K562 (cell line): ENCODE measurements around the gene ZMIZ1. TPM values are rescaled to one million over a fixed set of nuclear protein-coding genes. Genes with fewer than 3 reads are reported as not detected.
A peak's percentile ranks its signal among the peaks of the same experiment; 100 is the strongest.

Experiments used
- ARID4B ChIP-seq: sonication (generic); formaldehyde crosslinking; IDR thresholded peaks from 2 replicates; pipeline ENCODE4 v1.8.0; 2022; ENCODE audit warnings: mild to moderate bottlenecking, missing genetic modification reagents
- BRCA1 ChIP-seq, 2 experiments: fragments of 450-650 bp in 1 of 2; sonication (generic) in 1 of 2; formaldehyde crosslinking in 1 of 2; IDR thresholded peaks; 2 replicates each; pipeline versions ENCODE4 v1.5.0 to v1.6.1; 2017 to 2020; ENCODE audit warnings: mild to moderate bottlenecking in 1 of 2, missing genetic modification reagents in 1 of 2
- CBX5 ChIP-seq: IDR thresholded peaks from 2 replicates; pipeline ENCODE4 v1.6.1; 2014; ENCODE audit warnings: low read depth, borderline replicate concordance
- CTBP1 ChIP-seq: fragments of 450-650 bp; IDR thresholded peaks from 2 replicates; pipeline ENCODE4 v1.6.1; 2016; ENCODE audit warnings: borderline replicate concordance
- E2F1 ChIP-seq: sonication (generic); formaldehyde crosslinking; IDR thresholded peaks from 2 replicates; pipeline ENCODE4 v1.8.1; 2023; ENCODE audit warnings: mild to moderate bottlenecking, missing genetic modification reagents, moderate library complexity
- ETV1 ChIP-seq: fragments of 450-650 bp; conservative IDR thresholded peaks from 2 replicates; pipeline ENCODE4 v1.6.1; 2016; ENCODE audit warnings: missing genetic modification characterization, control low read depth, low read depth, missing compliant biosample characterization
- TAF9B ChIP-seq: fragments of 450-650 bp; IDR thresholded peaks from 2 replicates; pipeline ENCODE4 v1.6.1; 2018; ENCODE audit warnings: mild to moderate bottlenecking; ENCODE audit not compliant: partially characterized antibody
- TEAD2 ChIP-seq: fragments of 450-650 bp; IDR thresholded peaks from 2 replicates; pipeline ENCODE4 v1.6.1; 2016; ENCODE audit warnings: missing genetic modification characterization, control low read depth, missing compliant biosample characterization
- VEZF1 ChIP-seq: fragments of 200-800 bp; sonication (Bioruptor generic); IDR thresholded peaks from 2 replicates; pipeline ENCODE4 v1.6.1; 2017; ENCODE audit warnings: missing genetic modification characterization, missing compliant biosample characterization
- ZBTB17 ChIP-seq: fragments of 450-650 bp; formaldehyde crosslinking; IDR thresholded peaks from 2 replicates; pipeline ENCODE4 v1.4.0; 2020; ENCODE audit warnings: mild to moderate bottlenecking
- ZNF174 ChIP-seq: fragments of 250-450 bp; sonication (Bioruptor Pico); IDR thresholded peaks from 2 replicates; pipeline ENCODE4 v1.4.0; 2020; ENCODE audit warnings: mild to moderate bottlenecking
- ZNF324 ChIP-seq: fragments of 250-450 bp; sonication (Bioruptor Pico); IDR thresholded peaks from 2 replicates; pipeline ENCODE4 v1.4.0; 2020; ENCODE audit warnings: mild to moderate bottlenecking
- ZNF609 ChIP-seq: sonication (generic); formaldehyde crosslinking; IDR thresholded peaks from 2 replicates; pipeline ENCODE4 v1.8.1; 2023; ENCODE audit warnings: missing genetic modification reagents, mild to moderate bottlenecking, borderline replicate concordance
- ZNF696 ChIP-seq: fragments of 250-450 bp; sonication (Bioruptor Pico); conservative IDR thresholded peaks from 2 replicates; pipeline ENCODE4 v1.4.0; 2020; ENCODE audit warnings: mild to moderate bottlenecking, moderate library complexity
- ZNF77 ChIP-seq: fragments of 250-450 bp; sonication (Bioruptor Pico); IDR thresholded peaks from 2 replicates; pipeline ENCODE4 v1.5.0; 2020
- polyA plus RNA-seq, 8 experiments: library from polyadenylated mRNA; depleted of rRNA in 4 of 8; stranded (reverse) in 5 of 8; unstranded in 3 of 8; fragments of >200 nt; fragmentation: Nextera tagmentation in 2 of 8; fragmentation: Illumina TruSeq in 1 of 8; extraction: Ambion mirVana in 2 of 8; extraction: Trizol in 1 of 8; gene quantifications; 2 replicates each; pipeline versions ENCODE4 v1.2.1 to v1.2.3, GENCODE V29; 2011 to 2014; ENCODE audit warnings: inconsistent platforms in 1 of 8, missing spikeins in 1 of 8
- total RNA-seq, 7 experiments: library from RNA; depleted of rRNA in 6 of 7; stranded (reverse); fragments of >200 nt in 6 of 7; fragmentation: Illumina TruSeq in 2 of 7; extraction: Trizol in 2 of 7; gene quantifications; 2 replicates each; pipeline versions ENCODE4 v1.2.1 to v1.2.3, GENCODE V29; 2011 to 2021; ENCODE audit warnings: low replicate concordance in 1 of 7

The ZMIZ1 gene
- total and polyA plus RNA-seq, 9 of the 15 experiments (the other 6 are each of a cell fraction or from before 2014, with no cell fraction given) = 1.0 to 37.3 (median 4.3) TPM

GRCh38 chr10:79067241-79068202 is 1.2 kb upstream of the ZMIZ1 start (continued):
- TF ChIP-seq E2F1 (CRISPR knock-in tag) (no peak), TAF9B (no peak), ZNF77 (CRISPR knock-in tag) (no peak), ZBTB17 (no peak), TEAD2 (tag) (no peak), VEZF1 (CRISPR knock-in tag) (peak; percentile 97), ZNF609 (CRISPR knock-in tag) (no peak), ZNF696 (CRISPR knock-in tag) (no peak), ZNF324 (CRISPR knock-in tag) (no peak), ARID4B (CRISPR knock-in tag) (peak; percentile 83; the same call in 1 of the 2 replicates), CTBP1 (peak; percentile 95), CBX5 (peak; percentile 70), ETV1 (tag) (no peak), ZNF174 (CRISPR knock-in tag) (no peak), BRCA1 (IDR thresholded peaks at IDR 0.05) (no peak), BRCA1 (CRISPR knock-in tag; IDR thresholded peaks at IDR 0.05) (no peak)
